MV-4-11 (cell line): ENCODE results near the gene KCND3.

Experiments used
- DNase-seq: peaks from one replicate; lab custom pipeline; 2025; lab: John Stamatoyannopoulos, UW

KCND3 gene

GRCh38 chr1:111843177-111843576 is 146.3 kb downstream of the KCND3 start:
- no peak for DNase-seq

DNA sequence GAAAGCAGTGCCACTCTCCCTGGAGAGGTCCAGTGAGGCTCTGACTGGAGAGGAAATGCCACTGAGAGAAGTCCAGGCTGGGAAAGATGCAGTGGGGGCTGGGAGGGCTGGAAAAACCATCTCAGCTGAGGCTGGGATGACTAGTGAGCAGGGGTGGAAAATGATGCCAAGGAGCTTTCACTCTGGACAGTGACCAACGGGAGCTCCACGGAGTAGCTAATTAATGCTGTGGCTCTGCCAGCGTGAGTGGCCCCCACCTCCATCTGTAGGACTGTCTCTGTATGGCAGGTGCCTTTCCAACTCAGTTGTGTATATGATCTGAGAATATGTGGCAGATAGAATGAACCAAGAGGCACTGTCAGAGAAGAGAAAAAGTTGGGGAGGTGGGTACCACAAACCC is 147.1 kb downstream of the KCND3 start:
- no peak for DNase-seq

GRCh38 chr1:111841746-111842145 is 147.7 kb downstream of the KCND3 start:
- no peak for DNase-seq

DNA sequence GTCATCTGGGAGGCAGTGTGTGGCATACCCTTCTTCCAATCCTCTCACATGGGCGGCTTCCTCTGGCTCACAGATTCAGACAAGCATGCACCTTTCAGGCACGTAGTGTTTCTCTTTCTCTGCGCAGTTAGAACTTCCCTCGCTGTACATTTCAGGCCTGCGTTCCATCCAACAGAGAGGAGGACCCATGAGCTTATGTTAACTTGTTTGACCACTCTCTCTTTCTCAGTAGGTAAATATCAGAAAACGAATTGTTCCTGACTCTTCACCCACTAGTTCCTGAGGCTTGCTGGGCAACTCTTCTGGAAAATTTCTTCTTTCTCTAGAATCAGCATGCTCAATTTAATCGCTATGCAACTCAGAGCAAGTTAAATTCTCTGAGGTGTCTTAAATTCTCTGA is 148.3 kb downstream of the KCND3 start:
- DNase-seq, result no peak

DNA sequence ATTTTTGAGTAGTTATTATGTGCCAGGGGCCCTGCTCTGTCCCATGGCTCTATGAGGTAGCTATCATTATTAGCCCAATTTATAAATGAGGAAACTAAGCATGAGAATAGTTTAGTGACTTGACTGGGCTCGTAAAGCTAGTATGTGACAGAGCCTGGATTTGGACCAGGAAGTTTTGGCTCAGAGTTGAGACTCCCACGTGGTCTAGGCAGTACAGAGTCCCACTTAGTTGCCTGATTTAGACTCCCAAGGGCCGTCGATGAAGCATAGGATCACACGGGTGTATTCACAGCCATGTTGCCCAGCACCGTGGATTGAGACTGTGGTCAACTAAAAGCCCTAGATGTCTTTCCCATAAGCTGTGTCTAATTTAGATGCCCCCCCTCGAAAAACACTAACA is 152.1 kb downstream of the KCND3 start:
- DNase-seq, result no peak

- DNase-seq, result no peak
Measured at GRCh38 chr1:111836111-111836510, 153.4 kb downstream of the KCND3 start.

GRCh38 chr1:111835514-111835913 is 154.0 kb downstream of the KCND3 start:
- DNase-seq, result no peak

- no peak for DNase-seq
Measured at GRCh38 chr1:111834956-111835355, 154.5 kb downstream of the KCND3 start.

DNA sequence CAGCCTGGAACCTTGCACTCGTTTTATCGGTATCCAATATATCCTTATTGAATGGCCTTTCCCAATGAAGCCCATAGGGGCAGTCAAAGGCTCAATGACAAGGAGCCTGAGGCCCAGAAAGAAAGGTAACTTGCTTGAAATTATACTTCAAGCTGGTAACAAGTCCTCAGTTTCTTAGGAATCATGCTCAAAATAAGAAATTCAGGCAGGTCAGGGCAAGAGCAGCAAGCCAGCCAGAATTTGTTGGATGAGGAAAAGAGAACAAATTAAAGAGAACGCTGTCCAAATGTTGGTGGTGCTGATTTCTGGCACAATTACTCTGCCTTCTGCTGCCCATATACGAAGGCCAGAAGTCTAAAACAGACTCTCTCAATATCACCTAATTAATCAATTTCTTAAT is 156.1 kb downstream of the KCND3 start:
- no peak for DNase-seq

DNA sequence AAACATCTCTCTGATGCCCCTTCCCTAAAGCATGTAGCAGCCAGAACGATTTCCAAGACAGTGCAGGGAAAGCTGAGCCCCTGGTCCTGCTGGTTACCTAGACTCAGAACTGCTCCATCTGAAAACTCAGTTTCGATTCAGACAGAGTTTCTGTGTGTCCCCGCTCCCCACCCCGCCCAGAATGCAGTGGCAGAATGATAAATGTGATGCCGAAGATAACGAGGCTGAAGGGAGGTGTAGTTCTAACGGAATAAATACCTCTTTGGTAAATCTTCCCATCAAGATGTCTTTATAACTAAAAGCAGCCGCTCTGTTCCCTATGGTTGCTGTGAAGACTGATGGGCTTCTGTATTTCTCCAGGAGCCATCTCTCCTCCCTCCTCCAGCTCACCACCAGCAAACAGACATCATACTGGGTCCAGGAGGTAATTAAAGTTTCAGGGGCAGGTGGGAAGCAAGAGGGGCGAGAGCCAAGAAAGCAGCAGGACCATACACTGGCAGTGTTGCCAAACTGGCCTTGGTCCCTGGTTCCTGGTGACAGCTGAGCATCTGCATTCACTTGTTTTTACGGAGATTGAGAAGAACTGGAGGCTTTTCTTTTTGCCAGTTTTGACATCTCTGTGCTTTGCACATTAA is 156.8 kb downstream of the KCND3 start:
- no peak for DNase-seq

DNA sequence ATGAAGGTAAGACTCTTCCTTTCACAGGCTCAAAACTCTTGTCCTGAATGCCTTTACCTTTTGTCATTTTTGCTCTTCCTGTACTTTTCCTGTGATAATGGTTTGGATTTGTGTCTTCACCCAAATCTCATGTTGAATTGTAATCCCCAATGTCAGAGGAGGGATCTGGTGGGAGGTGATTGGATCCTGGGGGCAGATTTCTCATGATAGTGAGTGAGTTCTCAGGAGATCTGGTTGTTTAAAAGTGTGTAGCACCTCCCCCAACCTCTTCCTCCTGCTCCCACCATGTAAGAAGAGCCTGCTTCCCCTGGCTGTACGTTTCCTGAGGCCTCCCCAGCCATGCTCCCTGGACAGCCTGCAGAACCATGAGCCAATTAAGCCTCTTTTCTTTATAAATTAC is 158.3 kb downstream of the KCND3 start:
- DNase-seq, result no peak

DNA sequence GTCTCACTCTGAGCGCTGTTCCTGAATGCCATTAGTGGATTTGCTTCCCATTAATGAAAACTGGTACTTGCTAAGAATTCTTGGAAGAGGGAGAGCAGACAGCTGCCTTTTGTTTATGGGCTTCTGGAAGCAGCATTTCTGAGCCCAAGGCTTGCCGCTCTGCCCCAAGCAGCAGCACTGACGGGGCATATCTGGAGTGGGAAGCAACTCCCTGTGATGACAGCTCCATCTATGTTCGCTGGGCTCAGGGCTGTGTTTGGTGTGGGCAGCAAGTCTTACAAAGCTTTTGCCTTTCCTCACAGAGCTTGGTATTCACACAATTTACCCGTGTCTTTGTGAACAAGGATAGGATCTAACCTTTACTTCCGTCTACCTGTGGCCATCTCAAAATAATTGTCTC is 161.5 kb downstream of the KCND3 start:
- DNase-seq, result no peak

DNA sequence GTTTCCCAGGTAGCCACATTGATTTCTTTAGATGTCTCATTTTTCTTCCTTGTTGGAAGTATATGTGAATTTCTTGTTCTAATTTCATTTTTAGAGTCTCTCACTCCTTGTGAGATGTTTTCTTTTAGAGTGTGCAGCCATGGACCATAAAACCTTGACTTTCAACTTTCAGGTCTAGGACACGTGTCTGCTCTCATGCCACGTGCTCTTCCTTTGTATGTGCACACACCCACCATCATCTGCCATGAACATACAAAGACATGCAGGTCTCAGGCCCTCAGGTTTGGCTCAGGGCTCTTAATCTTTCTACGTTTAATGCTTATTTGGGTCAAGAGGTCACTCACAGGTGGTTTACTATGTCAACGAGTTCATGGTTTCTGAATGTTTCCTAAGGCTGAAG is 163.2 kb downstream of the KCND3 start:
- DNase-seq, result no peak

DNA sequence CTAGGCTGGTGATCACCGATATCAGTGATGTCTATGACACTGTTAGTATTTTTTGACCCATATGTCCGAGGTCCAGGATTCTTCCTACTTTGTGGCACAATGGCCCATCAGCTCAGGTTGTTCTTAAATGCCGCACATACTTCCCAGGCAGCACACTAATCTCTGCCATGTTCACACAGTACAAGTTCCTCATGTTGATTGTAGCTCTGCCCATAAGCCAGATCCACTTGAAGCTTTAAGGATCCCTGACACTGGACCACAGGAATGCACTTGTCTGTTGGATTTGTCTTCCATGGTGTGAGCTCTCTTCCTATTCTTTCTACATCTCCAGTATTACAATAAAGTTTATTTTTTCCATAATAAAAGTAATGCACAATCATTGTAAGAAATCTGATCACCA is 164.3 kb downstream of the KCND3 start:
- no peak for DNase-seq

GRCh38 chr1:111822138-111822537 is 167.3 kb downstream of the KCND3 start:
- no peak for DNase-seq

GRCh38 chr1:111821121-111821745 is 168.2 kb downstream of the KCND3 start:
- DNase-seq, result no peak

DNA sequence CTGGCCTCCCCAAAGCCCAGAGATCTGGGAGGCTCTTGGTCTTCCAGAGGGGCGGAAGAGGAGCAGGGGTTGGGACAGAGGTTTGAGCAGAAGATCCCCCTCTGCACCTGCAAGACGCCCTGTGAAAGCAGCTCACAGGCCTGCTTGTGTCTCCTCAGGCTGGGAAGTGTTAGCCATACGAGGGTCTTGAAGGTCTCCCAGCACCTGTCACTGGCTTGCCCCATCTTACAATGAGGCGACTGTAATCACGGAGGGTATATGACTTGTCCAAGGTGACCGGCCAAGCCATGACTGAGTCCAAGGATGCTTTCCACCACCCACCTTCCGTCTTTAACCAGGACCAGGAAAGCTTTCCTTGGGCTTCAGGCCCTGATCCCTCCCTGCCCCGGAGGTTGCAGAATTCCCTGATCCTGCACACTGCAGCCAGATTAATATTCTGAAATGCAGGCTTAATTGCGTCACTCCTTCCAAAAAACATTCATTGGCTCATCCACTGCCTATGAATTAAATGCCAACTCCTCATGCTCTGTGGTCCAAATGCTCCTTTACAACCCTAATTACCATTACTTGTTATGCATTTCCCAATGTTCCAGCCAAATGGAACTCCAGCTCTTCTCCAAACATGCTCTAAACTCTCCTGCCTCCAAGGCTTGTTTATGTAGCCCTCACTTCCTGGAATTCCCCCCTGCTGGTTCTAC is 169.8 kb downstream of the KCND3 start:
- DNase-seq, result no peak

DNA sequence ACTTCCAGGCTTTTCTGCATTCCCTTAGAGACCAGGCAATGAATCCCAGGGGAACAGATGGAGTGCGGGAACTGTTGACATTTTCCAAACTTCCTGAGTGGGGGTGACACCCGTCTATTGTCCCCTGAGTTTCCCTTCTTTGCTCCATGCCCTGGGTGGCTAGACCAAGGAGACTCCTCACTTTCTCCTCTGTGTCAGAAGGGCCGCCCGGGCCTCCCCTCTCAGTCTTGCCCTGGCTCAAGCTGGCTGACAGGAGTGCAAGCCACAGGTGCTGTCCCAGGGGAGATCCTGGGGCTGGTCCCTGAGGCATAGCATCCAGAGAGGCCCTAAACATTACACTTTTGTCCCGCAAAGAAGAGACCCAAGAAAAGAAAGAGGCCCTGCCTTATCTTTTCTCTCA is 170.9 kb downstream of the KCND3 start:
- no peak for DNase-seq

- DNase-seq, result no peak
Measured at GRCh38 chr1:111818081-111818480, 171.4 kb downstream of the KCND3 start.

DNA sequence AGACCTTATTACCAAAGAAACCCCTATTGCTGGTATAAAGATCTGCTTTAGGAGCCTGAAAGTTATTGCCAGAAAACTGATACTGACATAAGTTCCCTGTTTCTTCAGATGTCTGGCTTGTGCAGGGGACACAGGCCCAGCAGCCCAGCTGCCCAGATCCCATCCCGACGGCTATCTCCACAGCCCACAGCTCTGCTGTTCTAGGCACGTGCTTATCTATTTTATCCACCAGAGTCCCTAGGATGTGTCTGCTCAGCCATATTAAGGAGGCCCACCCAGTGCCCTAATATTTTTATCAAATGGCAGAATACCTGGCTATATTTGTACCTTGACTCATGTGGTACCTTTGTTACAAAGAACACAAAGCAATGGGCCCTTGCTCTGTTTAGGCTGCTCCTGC is 174.8 kb downstream of the KCND3 start:
- DNase-seq, result no peak

GRCh38 chr1:111814305-111814628 is 175.2 kb downstream of the KCND3 start:
- DNase-seq, result no peak

DNA sequence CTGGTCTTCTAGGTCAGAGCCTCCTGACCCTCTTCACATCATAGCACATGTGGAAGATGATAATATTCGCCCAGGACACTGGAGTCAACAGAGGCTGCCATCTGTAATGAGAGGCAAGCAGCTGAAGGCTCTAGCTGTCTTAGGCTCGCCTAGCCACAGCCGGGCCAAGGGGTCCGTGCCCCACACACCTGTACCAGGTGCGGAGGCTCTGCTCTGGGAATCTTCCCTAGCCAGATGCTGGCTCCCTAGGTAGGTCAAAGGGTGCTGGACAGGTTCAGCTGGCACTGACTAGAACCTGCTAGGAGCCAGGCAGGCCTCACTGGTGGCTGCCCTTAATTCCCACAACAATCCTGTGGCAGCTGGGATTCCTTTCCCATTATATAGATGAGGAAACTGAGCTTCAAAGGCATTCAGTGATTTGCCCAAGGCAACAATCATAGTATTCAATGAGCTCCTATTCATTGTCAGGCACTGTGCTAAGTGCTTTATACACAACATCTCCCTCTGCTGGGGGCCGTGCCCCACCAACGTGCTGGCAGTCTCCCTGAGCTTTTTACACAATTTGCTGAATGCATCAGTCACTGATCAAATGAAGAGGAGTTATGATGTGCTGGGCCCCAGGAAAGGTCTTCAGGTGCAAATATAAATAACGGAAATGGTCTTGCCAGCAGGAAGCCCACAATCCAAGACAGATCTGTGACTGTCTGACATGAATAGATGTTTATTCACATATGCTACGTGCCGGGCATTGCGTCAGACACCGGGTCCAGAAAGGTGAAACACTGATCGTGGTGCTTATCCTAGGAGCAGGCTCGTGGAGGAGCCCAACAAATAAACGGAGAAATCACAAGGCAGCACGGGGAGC is 175.8 kb downstream of the KCND3 start:
- DNase-seq, result no peak

DNA sequence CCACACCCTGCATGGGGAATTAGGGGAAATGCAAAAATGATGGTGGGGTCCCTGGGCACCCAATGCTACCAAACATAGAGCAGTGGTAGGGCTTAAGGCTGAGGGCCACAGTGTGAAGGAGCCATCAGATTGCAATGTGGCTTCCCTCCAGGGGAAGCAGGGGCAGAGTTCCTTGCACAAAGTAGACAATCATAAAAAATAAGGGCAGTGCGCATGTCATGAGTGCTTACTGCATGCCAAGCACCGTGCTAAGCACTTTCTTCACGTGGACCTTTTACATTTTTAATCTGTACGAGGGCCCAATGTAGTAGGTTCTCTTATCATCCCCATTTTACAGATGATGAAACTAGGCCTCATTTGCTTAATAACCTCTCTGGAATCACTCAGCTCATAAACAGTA is 177.2 kb downstream of the KCND3 start:
- DNase-seq, result no peak
